Panc1 (cell line): Measurements from ENCODE around the gene SLC16A11. TPM values are rescaled to one million over a fixed set of nuclear protein-coding genes. Genes with fewer than 3 reads are reported as not detected.
"Not testable (repeated sequence)": the region's sequence is repeated elsewhere in the genome, so short reads cannot be mapped to it uniquely, and the experiment has no call there.

ENCODE experiments used
- ATAC-seq: fragments of 200-7000 bp; cut with Tn5 transposase; 2 replicates; pipeline ENCODE4 v1.9.1; 2020; ENCODE audit warnings: mild to moderate bottlenecking, moderate library complexity
- BruUV-seq: library from RNA; stranded (reverse); fragments of 400-500 nt; replicated peaks from 2 replicates; lab custom pipeline; 2021; lab: Mats Ljungman, UMichigan
- CTCF ChIA-PET: fragments of 300-600 bp; sonication (Branson Sonifier 250); formaldehyde crosslinking; loops from one replicate; lab custom pipeline; 2022; ENCODE audit warnings: antibody characterized with exemption; lab: Charles Lee
- POLR2A ChIA-PET: fragments of 300-600 bp; sonication (Branson Sonifier 250); formaldehyde crosslinking; loops from one replicate; lab custom pipeline; 2022; ENCODE audit warnings: antibody characterized with exemption; lab: Charles Lee
- DNase-seq: peaks from one replicate; pipeline ENCODE4 v3.0.0-alpha.2; 2010; ENCODE audit warnings: low read depth, low spot score
- H3K27ac ChIP-seq: 2 replicates; pipeline ENCODE4 v1.5.1; 2011; ENCODE audit warnings: mild to moderate bottlenecking, low read length, inconsistent platforms
- H3K27me3 ChIP-seq: fragments of 200-500 bp; sonication (Bioruptor generic); 2 replicates; pipeline ENCODE4 v1.6.0; 2014; ENCODE audit warnings: low read length, inconsistent platforms; ENCODE audit not compliant: control insufficient read depth, insufficient read depth
- H3K36me3 ChIP-seq: fragments of 200-500 bp; sonication (Bioruptor generic); 2 replicates; pipeline ENCODE4 v1.5.1; 2014; ENCODE audit warnings: inconsistent platforms, mild to moderate bottlenecking, low read length, moderate library complexity; ENCODE audit not compliant: control insufficient read depth, insufficient read depth
- H3K4me1 ChIP-seq: 2 replicates; pipeline ENCODE4 v1.5.1; 2011; ENCODE audit warnings: inconsistent platforms, mild to moderate bottlenecking, low read length, moderate library complexity; ENCODE audit not compliant: control insufficient read depth, insufficient read depth
- H3K4me3 ChIP-seq, 2 experiments: 2 replicates each; pipeline ENCODE4 v1.5.1; 2011 to 2012; ENCODE audit warnings: low read depth in 2 of 2, low read length in 2 of 2, mild to moderate bottlenecking in 2 of 2, inconsistent platforms in 1 of 2, moderate library complexity in 1 of 2
- H3K9me3 ChIP-seq: fragments of 200-500 bp; sonication (Bioruptor generic); 2 replicates; pipeline ENCODE4 v1.5.1; 2014; ENCODE audit warnings: low read depth, mild to moderate bottlenecking, inconsistent platforms, low read length, moderate library complexity; ENCODE audit not compliant: control insufficient read depth, insufficient read depth
- POLR2AphosphoS5 ChIP-seq: IDR thresholded peaks from 2 replicates; pipeline ENCODE4 v1.6.1; 2012; ENCODE audit warnings: mild to moderate bottlenecking, low read depth, low read length, moderate library complexity
- SIN3A ChIP-seq: IDR thresholded peaks from 2 replicates; pipeline ENCODE4 v1.6.1; 2012; ENCODE audit warnings: low read depth, mild to moderate bottlenecking, low read length, moderate library complexity, borderline replicate concordance; ENCODE audit not compliant: insufficient read depth
- TCF7L2 ChIP-seq: IDR thresholded peaks from 2 replicates; pipeline ENCODE4 v1.6.1; 2011; ENCODE audit warnings: mild to moderate bottlenecking, low read depth, low read length, inconsistent platforms
- in situ Hi-C: cut with HindIII; loops from 2 replicates; pipeline ENCODE4 v1.10.0; 2016; ENCODE audit warnings: low sequenced_read_pairs, low pct_unique_long_range_greater_than_20kb
- intact Hi-C: fragments of 100-400 bp; cut with micrococcal nuclease; formaldehyde crosslinking; loops from one replicate; pipeline ENCODE4 v1.10.0; 2022; ENCODE audit not compliant: unreplicated experiment
- total RNA-seq: library from RNA; stranded (reverse); gene quantifications from one replicate; pipeline ENCODE4 v1.2.1, GENCODE V29; 2021; ENCODE audit not compliant: unreplicated experiment
- TF ChIP-seq, protein P1 (sequence below): fragments of 450-650 bp; IDR thresholded peaks from 2 replicates; pipeline ENCODE4 v1.5.1; 2017; ENCODE audit warnings: mild to moderate bottlenecking
- TF ChIP-seq, protein P2 (sequence below), 2 experiments: IDR thresholded peaks; 2 replicates each; pipeline ENCODE4 v1.6.1; 2011 to 2012; ENCODE audit warnings: low read depth in 2 of 2, control low read depth in 1 of 2, low read length in 1 of 2, mild to moderate bottlenecking in 1 of 2, moderate library complexity in 1 of 2; ENCODE audit not compliant: insufficient read depth in 1 of 2

The SLC16A11 gene
- total RNA-seq, 1 experiment from 2014 or later = not detected

DNA sequence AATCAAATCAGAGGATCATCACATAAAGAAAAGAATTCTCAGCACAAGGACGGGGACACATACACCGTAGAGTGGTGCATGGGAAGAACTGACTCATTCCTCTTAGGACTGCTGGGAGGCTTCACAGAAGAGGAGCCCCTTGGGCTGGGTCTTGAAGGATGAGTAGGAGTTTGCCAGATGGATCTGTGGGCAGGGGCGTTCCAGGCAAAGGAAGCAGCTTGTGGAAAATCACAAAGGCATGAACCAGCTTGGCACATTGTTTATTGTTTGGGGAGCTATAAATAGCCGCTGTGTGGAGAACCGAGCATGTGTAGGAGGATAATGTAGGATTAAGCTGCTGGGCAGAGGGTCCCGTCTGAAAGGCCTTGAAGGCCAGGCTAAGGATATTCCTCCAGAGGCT lies 5.1 kb upstream of the SLC16A11 start:
- no peak overlapping the region for H3K4me3 ChIP-seq
- TF ChIP-seq TCF7L2 = no peak
- TF ChIP-seq SIN3A = no peak
- TF ChIP-seq, protein P1, sequence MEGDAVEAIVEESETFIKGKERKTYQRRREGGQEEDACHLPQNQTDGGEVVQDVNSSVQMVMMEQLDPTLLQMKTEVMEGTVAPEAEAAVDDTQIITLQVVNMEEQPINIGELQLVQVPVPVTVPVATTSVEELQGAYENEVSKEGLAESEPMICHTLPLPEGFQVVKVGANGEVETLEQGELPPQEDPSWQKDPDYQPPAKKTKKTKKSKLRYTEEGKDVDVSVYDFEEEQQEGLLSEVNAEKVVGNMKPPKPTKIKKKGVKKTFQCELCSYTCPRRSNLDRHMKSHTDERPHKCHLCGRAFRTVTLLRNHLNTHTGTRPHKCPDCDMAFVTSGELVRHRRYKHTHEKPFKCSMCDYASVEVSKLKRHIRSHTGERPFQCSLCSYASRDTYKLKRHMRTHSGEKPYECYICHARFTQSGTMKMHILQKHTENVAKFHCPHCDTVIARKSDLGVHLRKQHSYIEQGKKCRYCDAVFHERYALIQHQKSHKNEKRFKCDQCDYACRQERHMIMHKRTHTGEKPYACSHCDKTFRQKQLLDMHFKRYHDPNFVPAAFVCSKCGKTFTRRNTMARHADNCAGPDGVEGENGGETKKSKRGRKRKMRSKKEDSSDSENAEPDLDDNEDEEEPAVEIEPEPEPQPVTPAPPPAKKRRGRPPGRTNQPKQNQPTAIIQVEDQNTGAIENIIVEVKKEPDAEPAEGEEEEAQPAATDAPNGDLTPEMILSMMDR = no peak
- TF ChIP-seq POLR2AphosphoS5 = no peak
- TF ChIP-seq, protein P2, sequence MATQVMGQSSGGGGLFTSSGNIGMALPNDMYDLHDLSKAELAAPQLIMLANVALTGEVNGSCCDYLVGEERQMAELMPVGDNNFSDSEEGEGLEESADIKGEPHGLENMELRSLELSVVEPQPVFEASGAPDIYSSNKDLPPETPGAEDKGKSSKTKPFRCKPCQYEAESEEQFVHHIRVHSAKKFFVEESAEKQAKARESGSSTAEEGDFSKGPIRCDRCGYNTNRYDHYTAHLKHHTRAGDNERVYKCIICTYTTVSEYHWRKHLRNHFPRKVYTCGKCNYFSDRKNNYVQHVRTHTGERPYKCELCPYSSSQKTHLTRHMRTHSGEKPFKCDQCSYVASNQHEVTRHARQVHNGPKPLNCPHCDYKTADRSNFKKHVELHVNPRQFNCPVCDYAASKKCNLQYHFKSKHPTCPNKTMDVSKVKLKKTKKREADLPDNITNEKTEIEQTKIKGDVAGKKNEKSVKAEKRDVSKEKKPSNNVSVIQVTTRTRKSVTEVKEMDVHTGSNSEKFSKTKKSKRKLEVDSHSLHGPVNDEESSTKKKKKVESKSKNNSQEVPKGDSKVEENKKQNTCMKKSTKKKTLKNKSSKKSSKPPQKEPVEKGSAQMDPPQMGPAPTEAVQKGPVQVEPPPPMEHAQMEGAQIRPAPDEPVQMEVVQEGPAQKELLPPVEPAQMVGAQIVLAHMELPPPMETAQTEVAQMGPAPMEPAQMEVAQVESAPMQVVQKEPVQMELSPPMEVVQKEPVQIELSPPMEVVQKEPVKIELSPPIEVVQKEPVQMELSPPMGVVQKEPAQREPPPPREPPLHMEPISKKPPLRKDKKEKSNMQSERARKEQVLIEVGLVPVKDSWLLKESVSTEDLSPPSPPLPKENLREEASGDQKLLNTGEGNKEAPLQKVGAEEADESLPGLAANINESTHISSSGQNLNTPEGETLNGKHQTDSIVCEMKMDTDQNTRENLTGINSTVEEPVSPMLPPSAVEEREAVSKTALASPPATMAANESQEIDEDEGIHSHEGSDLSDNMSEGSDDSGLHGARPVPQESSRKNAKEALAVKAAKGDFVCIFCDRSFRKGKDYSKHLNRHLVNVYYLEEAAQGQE (IDR thresholded peaks at IDR 0.05; ENCODE audit: insufficient read depth in 1 of 2, low read depth in 2 of 2, low read length in 1 of 2) = no peak
- H3K9me3 ChIP-seq = no peaks in the 10 kb centered on the region
- BruUV-seq = no TSS peak
- intact Hi-C loops (loop anchor here (10.0 kb wide), 1 partner anchor 116 kb away; no protein-coding TSS in a partner anchor), in situ Hi-C loops (no loop called here)
- ChIA-PET CTCF (interaction anchor here (0.5 to 0.6 kb wide), 3 partner anchors 88 to 130 kb away, joined by 3 to 4 read pairs (median 3); no protein-coding TSS in a partner anchor), POLR2A (no interaction called here)
- no peak overlapping the region; the same call in 1 of the 2 replicates for H3K27ac ChIP-seq
- H3K27me3 ChIP-seq = no peaks in the 10 kb centered on the region
- peaks cover 18% of the 10 kb centered on the region for H3K4me1 ChIP-seq
- ATAC-seq (no peak), DNase-seq (no peak)
- no peaks in the 10 kb centered on the region for H3K36me3 ChIP-seq

DNA sequence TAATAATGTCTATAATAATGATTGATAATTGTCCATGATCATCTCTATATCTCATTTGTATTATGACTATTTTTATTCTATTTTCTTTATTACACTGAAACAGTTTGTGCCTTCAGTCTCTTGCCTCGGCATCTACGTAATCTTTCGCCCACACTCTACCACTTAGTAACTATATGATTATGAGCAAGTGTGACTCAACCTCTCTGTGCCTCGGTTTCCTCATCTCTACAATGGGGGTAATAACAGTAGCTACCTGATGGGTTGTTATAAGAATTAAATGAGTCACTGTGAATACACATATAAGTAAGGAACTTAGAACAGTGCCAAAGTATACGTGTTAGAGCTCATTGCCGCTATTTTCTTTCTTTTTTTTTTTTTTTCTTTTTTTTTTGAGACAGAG lies 3.7 kb upstream of the SLC16A11 start:
- ChIA-PET CTCF (interaction anchor here (0.6 to 0.8 kb wide), 2 partner anchors 89 to 130 kb away, joined by 3 read pairs; no protein-coding TSS in a partner anchor), POLR2A (no interaction called here)
- no peak for TF ChIP-seq POLR2AphosphoS5
- TF ChIP-seq TCF7L2 = no peak
- TF ChIP-seq, protein P2 (IDR thresholded peaks at IDR 0.05; ENCODE audit: insufficient read depth in 1 of 2, low read depth in 2 of 2, low read length in 1 of 2) = no peak
- TF ChIP-seq, protein P1 = no peak
- no peak for TF ChIP-seq SIN3A
- ATAC-seq (no peak), DNase-seq (no peak)
- H3K4me1 ChIP-seq = peaks cover 22% of the 10 kb centered on the region
- no peak overlapping the region for H3K4me3 ChIP-seq
- intact Hi-C loops (loop anchor here (10.0 kb wide), 1 partner anchor 117 kb away; no protein-coding TSS in a partner anchor), in situ Hi-C loops (no loop called here)
- H3K9me3 ChIP-seq = no peaks in the 10 kb centered on the region
- no TSS peak for BruUV-seq
- no peak overlapping the region for H3K27ac ChIP-seq
- H3K27me3 ChIP-seq = no peaks in the 10 kb centered on the region
- no peaks in the 10 kb centered on the region for H3K36me3 ChIP-seq

DNA sequence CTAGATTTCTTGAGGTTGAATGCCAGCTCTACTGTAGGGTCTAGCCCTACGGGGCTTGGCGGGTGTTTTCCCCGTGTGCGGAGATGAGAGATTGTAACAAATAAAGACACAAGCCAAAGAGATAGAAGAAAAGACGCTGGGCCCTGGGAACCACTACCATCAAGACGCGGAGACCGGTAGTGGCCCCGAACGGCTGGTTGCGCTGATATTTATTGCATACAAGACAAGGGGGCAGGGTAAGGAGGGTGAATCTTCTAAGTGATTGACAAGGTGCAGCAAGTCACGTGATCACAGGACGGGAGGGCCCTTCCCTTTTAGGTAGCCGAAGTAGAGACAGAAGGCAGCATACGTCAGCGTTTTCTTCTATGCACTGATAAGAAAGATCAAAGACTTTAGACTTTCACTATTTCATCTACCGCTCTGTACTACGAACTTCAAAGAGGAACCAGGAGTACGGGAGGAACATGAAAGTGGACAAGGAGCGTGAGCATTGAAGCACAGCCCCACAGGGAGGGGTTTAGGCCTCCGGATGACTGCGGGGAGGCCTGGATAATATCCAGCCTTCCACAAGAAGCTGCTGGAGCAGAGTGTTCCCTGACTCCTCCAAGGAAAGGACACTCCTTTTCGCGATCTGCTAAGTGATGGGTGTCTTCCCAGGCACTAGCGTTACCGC lies 3.0 kb upstream of the SLC16A11 start:
- in situ Hi-C loops, H3K27ac ChIP-seq, H3K36me3 ChIP-seq, BruUV-seq, ATAC-seq, DNase-seq, H3K27me3 ChIP-seq, H3K4me3 ChIP-seq, H3K9me3 ChIP-seq, POLR2A ChIA-PET: not testable (repeated sequence)
- peaks cover 22% of the 10 kb centered on the region for H3K4me1 ChIP-seq
- CTCF ChIA-PET = interaction anchor here (0.6 to 2.0 kb wide), 3 partner anchors 26 to 169 kb away, joined by 5 to 13 read pairs (median 12); no protein-coding TSS in a partner anchor
- intact Hi-C loops = loop anchor here (10.0 kb wide), 1 partner anchor 118 kb away; no protein-coding TSS in a partner anchor
